HL-60/S4 (cell line): ENCODE measurements around the gene PNKD.

Experiments used
- in situ Hi-C: fragments of 300-500 bp; cut with MboI; formaldehyde crosslinking; loops from 2 replicates; pipeline ENCODE4 v1.14.3; 2022; ENCODE audit warnings: low sequenced_read_pairs

PNKD gene

DNA sequence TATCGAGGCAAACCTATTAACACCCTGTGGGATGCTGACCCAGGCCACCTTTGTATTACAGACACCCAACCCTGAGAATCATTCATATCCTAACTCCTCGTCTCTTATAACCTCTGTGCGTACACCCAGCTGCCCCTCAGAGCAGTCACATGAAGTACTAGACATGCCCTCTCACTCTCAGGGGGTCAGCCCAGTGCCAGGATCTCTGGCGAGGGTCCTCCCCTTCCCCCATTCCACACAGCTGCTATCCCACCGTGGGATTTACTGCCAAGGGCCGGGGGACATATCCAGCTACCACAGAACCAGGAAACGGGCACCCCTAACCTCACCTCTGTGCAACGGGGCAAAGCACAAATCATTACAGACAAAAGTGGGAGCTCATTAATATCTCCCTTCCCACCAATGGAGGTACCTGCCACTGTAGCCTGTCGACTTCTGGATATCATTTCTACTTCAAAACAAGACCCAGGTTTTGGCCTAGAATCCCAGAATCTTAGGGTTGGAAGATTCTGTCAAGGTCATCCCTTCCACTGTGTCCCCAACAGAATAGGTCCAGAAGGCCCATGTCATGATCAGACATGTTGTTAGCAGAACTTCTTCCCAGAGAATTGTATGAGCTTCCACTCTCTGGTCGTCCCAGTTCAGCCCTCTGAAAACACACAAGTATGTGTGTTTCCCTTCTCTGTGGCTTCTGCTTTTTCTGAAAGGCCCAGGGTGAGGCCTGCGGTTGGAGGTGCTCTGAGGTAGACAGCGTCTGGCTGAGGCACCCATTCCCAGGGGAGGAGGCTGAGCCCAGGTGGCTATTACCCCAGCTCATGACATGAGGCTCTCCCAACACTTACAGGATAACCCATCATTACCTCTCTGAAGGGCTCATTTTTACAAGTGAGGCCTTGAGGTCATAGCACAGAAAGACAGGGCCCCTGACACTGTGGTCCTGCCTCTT is 20.3 kb downstream of the PNKD start:
- in situ Hi-C loops: loop anchor here (25.0 kb wide), 1 partner anchor 372 kb away; the partner anchor contains the start of genes BCS1L, RNF25, STK36 and ZNF142

DNA sequence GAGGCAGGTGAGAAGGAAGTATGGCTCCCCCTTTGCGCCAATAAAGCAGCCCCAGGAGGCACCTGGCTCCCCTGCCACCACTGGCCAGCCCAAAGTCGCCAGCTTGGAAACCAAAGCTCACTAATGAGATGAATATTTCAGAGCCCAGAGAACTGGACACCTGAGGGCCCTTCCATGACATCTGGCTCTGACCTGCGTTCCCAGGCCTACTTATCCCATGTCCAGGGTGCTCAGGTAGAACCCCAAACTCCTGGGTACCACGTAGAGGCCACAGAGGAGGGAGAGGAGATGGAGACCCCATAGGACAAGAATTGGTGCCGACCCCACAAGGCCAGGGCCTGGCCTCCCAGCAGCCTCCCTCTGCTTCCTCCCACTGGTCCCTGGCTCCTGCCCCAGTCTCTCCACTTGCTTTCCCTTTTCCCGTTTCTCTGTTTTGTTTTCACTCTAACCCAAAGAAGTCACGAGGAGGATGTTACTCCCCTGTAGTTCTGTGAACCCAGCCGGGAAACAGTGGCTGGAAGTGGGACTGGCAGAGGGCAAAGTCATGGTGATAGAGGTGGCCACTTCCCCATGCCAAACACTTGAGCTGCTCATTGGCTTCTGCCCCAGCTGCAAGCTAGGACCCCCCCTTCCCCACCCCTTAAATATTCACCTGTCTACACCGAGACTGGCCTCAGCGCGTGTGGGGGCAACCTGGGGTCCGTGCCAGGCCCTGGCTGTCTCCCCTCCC is 21.2 kb downstream of the PNKD start:
- in situ Hi-C loops: loop anchor here (25.0 kb wide), 1 partner anchor 371 kb away; the partner anchor contains the start of genes BCS1L, RNF25, STK36 and ZNF142

DNA sequence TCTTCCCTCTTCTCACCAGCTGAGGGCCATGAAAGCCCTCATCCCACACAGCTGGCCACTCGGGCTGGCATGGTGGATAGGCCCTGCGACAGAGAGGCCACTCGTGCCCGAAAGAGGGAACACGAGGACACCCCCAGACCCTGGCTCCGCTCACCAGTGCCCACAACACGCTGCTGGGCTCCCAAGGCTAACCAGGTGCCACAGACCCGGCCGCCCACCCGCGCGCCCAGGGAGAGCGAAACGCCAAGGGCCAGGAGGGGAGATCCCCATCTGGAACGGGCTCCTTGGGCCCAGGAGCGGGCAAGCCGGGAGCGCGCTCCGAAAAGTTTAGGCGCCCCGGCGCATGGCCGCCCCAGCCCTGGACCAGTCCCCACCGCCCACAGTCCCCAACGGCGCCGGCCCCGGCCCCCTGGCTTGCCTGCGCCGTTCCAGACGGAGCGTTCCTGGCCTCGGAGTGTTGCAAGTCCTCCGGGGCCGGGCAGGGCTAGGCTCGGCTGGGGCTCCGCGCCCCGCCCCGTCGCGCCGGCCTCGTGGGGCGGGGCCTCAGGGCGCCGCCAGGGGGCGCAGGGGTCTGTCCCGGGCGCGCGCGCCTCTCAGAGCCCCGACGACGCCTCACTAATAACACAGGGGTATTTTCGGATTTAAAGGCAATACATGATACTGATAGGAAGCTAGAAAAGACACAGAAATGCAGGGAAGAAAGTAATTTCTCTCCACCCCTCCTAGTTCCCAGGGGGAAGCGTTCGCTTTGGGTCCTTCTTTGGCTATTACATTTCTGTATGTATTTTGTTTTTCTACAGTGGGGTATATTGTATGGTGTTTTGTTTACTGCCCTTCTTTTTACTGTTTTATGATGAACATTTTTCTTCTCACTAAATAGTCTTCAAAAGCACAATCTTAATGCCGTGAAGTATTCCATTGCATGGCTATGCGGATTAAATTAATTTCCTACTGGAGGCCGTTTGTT is 22.0 kb downstream of the PNKD start, which contains the start of gene TMBIM1:
Gene TMBIM1 (minus strand): TSS at position 456 of the 967 bp plus-strand sequence. CDS start 10,362 bp downstream, outside the sequence.
- in situ Hi-C loops: loop anchor here (25.0 kb wide), 1 partner anchor 370 kb away; the partner anchor contains the start of genes BCS1L, RNF25, STK36 and ZNF142

DNA sequence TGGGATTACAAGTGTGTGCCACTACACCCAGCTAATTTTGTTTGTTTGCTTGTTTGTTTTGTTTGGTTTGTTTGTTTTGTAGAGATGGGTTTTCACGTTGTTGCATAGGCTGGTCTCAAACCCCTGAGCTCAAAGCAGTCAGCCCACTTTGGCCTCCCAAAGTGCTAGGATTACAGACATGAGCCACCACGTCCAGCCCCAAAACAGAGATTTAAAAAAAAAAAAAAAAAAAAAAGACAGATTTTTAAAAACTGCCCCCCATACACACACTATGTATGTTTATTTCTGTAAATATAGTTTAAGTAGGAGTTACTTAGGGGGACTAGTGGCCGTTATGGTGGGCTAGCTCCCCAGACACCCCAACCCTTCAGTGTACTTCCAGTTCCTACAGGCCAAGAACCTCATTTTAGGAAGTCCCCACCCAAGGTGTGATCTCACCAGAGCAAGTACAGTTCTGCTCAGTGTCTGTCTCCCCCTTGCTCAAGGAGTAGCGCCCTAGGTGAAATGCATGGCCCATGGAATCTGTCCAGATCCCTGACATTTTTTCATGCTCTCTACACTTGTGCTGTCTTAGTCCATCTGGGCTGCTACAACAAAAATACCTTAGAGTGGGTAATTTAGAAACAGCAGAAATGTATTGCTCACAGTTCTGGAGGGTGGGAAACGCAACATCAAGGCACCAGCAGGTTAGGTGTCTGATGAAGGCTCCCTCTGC is 23.6 kb downstream of the PNKD start:
- in situ Hi-C loops: loop anchor here (25.0 kb wide), 1 partner anchor 368 kb away; the partner anchor contains the start of genes BCS1L, RNF25, STK36 and ZNF142

DNA sequence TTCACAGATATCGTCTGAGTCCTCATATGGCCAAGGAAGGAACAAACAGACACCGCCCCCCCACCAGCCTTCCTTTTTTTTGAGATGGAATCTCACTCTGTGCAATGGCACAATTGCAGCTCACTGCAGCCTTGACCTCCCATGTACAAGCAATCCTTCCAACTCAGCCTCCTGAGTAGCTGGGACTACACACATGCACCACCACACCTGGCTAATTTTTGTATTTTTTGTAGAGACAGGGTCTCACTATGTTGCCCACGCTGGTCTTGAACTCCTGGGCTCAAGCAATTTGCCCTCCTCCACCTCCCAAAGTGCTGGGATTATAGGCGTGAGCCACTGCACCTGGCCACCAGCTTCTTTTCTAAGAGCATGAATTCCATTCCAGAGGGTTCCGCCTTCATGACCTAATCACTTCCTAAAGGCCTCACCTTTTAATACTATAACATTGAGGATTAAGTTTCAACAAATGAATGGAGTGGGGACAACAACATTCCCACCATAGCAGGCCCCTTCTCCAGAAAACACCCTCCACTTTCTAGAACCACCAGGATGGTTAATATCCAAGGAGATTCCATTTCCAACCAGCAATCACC is 24.2 kb downstream of the PNKD start:
- in situ Hi-C loops: loop anchor here (25.0 kb wide), 1 partner anchor 368 kb away; the partner anchor contains the start of genes BCS1L, RNF25, STK36 and ZNF142

DNA sequence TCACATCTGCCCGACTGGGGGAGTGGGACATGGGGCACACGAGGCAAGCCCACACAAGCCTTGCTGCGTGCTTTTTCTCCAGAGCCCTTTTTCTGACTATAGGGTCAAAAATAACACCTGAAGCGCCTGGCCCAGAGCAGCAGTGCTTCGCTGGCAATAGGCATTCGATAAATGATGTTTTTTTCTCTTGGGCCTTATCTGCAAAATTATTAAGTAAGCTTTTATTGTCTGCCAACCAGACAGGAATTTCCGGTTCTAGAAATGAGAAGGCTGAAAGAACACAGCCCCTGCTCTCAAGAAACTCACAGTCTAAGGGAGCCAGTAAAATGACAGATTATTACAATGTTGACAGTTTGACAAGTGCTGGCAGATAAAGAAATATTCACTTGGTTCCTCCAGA is 24.7 kb downstream of the PNKD start:
- in situ Hi-C loops: loop anchor here (25.0 kb wide), 1 partner anchor 367 kb away; the partner anchor contains the start of genes BCS1L, RNF25, STK36 and ZNF142

DNA sequence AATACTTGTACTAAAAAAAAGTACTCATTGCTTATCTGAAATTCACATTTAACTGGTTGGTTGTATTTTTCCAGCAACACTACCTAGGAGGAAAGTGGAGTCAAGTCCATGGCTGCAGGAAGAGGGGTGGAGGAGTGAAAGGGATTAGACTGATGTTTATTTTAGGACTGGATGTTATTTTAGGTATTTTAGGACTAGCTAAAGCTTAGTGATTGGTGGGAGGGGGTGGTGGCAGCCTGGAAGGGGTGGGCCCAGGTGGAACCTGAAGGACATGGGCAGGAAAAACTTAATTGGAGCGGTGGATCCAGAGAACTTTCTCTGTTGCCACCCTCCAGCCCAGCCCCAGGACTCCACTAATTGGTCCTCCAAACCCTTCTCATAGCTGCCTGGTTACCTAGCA is 25.9 kb downstream of the PNKD start:
- in situ Hi-C loops: loop anchor here (25.0 kb wide), 1 partner anchor 366 kb away; the partner anchor contains the start of genes BCS1L, RNF25, STK36 and ZNF142

DNA sequence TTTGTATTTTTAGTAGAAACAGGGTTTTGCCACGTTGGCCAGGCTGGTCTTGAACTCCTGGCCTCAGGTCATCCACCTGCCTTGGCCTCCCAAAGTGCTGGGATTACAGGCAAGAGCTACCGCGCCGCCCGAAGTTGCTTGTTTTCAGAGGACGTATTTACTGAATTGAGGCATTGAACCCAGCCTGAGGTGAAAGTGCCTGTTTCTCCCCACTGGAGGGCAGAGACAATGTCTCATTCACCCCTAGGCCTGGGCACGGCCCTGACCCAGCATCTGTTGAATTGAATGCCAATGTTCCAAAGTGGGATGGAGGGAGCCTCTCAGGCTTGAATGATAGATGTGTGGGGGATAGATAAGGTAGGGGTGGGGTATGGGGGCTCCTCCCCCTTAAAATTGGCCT is 26.5 kb downstream of the PNKD start:
- in situ Hi-C loops: loop anchor here (25.0 kb wide), 1 partner anchor 365 kb away; the partner anchor contains the start of genes BCS1L, RNF25, STK36 and ZNF142

DNA sequence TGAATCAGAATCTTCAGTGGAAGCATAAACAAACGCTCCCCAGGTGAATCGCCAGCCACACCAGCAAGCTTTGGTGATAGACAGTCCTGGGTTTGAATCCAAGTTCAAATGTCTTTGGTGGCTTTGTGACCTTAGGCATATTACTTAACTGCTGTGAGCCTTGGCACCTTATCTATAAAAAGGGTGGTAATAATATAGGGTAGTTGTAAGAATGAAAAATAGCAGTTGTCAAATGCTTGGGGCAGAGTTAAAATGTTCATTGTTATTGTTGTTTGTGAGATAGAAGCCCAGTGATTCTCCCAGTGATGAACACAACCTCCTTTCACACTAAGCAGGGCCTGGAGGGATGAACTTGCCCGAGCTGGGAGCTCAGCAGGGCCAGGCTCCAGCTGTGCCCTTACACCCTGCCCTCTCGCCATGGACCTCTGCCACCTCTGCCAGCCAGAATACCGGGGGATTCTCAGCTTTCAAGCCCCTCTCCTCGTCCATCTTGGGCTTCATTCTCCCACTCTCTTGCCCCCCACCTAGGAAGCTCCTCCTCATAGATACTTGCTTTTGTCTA is 28.1 kb downstream of the PNKD start:
- in situ Hi-C loops: loop anchor here (25.0 kb wide), 1 partner anchor 364 kb away; the partner anchor contains the start of genes BCS1L, RNF25, STK36 and ZNF142

DNA sequence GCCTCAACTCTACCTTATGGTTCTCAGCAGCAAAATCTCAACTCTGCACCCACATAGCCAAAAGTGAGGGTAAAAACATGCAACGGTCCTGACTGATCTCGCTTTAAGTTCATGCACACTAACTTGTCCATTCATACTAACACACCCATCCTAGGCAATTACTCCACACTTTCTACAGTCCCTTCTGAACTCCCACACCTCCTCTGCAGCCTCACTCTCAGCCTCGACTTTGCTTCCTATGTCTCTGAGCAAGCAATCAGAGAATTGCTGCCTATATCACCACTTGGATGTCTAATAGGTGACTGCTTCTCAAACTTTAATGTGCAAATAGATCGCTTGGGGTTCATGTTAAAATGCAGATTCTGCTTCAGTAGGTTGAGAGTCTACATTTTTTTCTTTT is 29.8 kb downstream of the PNKD start:
- in situ Hi-C loops: loop anchor here (5.0 kb wide), 1 partner anchor 57 kb away; the partner anchor contains the start of gene CATIP

DNA sequence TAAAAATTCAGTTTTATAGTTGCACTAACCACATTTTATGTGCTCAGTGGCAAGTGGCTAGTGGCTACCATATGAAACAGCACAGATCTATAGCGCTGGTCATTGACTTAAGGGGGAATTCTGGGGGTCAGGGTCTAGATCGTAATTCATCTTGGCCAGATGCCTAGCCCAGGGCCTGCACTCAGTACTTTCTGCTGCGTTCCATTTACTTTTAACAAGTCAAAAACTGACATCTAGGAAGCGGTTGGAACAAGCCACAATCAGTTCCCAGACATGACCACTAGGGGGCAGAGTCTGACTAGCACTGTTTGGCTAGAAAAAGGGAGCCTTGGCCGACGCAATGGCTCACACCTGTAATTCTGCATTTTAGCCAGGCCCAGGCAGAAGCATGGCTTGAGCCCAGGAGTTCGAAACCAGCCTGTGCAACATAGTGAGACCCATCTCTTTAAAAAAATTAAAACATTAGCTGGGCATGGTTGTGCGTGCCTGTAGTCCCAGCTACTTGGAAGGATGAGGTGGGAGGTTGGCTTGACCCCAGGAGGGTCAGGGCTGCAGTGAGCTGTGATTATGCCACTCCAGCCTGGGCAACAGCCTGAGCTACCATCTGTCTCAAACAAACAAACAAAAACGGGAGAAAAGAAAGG is 31.0 kb downstream of the PNKD start:
- in situ Hi-C loops: loop anchor here (5.0 kb wide), 1 partner anchor 56 kb away; the partner anchor contains the start of gene CATIP

DNA sequence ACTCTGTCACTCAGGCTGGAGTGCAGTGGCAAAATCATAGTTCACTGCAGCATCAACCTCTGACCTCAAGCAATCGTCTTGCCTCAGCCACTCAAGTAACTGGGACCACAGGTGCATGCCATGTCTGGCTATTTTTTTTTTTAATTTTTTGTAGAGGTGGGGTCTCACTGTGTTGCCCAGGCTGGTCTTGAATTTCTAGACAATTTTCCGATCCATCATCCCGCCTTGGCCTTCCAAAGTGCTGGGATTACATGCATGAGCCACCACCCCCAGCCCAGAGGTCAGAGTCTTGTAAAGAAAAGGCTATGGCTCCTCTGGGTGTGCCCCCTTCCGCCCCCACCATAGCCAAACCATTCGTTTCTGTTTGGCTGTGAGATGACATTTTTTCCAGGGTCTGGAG is 35.1 kb downstream of the PNKD start:
- in situ Hi-C loops: no loop called here

DNA sequence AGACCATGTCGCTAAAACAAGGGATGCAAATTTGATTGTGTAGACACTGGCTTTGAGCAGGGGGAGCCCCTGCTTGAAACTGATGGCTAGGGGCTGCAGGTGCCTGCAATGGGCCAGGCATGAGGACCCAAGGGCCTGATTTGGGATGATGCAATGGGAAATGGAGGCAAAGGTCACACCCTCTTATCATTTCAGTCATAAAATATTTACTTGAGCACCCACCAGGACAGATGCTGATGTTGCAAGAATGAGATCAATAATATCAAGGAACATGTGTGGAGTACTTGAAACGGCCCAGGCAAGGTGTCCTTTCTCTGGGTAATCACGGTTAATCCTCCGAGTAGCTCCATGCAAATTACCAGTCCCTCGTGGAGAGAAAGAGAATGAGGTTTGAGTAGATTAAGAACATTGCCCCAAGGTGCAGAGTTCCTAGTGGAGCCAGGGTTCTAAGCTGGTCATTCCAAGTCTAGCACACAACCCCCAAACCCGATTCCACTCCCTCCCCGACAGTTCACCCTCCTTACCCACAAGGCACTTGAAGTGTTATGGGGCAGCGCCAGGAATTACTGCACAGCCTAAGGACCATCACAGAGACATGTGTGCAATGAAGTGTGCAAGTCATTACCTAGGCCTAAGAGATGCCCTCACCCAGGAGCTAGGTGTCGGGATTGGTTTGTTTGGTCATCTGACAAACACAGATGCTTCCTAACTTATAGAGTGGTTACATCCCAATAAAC is 36.0 kb downstream of the PNKD start:
- in situ Hi-C loops: no loop called here

DNA sequence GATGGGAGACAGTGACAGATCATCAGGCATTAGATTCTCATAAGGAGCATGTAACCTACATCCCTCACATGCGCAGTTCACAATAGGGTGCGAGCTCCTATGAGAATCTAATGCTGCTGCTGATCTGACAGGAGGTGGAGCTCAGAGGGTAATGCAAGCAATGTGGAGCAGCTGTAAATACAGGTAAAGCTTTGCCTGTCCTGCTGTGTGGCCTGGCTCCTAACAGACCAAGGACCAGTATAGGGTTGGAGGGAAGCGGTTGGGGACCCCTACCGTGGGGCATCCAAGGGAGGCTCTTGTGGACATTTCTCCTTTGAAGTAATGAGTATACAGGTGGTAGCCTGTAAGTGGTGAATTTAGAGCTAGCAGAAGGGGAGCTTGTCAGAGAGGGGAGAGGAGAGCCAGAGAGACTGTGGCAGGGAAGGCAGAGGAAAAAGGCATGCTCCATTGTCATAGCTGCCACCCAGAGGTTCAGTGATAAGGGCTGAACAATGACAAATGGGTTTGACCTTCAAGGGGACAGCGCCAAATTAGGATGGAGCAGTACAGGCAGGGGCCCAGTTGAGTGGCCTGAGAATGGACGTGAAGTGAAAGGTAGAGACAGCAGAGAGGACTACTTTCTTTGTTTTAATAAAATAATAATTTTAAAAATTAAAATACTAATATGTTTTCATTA is 37.2 kb downstream of the PNKD start:
- in situ Hi-C loops: no loop called here

DNA sequence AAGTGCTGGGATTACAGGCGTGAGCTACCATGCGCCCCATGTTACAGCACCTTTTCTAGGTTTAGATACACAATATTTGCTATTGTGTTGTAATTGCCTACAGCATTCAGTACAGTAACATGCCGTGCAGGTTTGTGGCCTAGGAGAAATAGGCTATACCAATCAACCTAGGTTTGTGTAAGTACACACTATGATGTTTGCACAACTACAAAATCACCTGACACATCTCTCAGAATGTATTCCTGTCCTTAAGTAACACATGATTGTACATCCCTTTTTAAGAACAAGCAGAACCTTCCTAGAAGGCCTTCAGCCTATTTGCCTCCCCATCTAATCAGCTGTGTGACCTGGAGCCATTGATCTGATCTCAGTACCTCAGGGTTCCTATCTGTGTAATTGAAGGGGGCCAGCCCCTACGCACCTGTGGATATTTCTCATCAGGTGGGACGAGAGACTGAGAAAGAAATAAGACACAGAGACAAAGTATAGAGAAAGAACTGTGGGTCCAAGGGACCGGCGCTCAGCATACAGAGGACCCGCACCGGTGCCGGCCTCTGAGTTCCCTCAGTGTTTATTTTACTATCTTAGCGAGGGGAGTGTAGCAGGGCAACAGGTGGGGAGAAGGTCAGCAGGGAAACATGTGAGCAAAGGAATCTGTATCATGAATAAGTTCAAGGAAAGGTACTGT is 40.7 kb downstream of the PNKD start:
- in situ Hi-C loops: no loop called here
